GM21367 (cell line): ENCODE results near the gene OR52K1.

Experiments used
- ATAC-seq: cut with Tn5 transposase; IDR thresholded peaks from one replicate; pipeline ENCODE4 v1.9.1; 2021; ENCODE audit not compliant: unreplicated experiment

Gene OR52K1

GRCh38 chr11:4482445-4482844 is at the start of gene OR52K1:
Gene OR52K1 (plus strand): TSS chr11:4482646. CDS start chr11:4488901, 6,255 bp downstream.
- ATAC-seq: no peak

- ATAC-seq: no peak
Measured at GRCh38 chr11:4433856-4434255, 48.6 kb upstream of the OR52K1 start.

GRCh38 chr11:4436411-4436810 is 46.0 kb upstream of the OR52K1 start:
- no peak for ATAC-seq

- no peak for ATAC-seq
Measured at GRCh38 chr11:4441515-4441914, 40.9 kb upstream of the OR52K1 start.

- ATAC-seq: no peak
Measured at GRCh38 chr11:4443232-4443891, 39.1 kb upstream of the OR52K1 start.

- ATAC-seq: no peak
Measured at GRCh38 chr11:4448995-4449394, 33.5 kb upstream of the OR52K1 start, which contains the start of gene OR52K2. Gene OR52K2 (plus strand): TSS chr11:4449295. CDS start chr11:4449340, 45 bp downstream.

- no peak for ATAC-seq
Measured at GRCh38 chr11:4453118-4453517, 29.3 kb upstream of the OR52K1 start.

GRCh38 chr11:4454021-4454420 is 28.4 kb upstream of the OR52K1 start:
- ATAC-seq: no peak

GRCh38 chr11:4455419-4455818 is 27.0 kb upstream of the OR52K1 start:
- ATAC-seq: no peak

- peak; percentile 70 for ATAC-seq
Measured at GRCh38 chr11:4459500-4459899, 22.9 kb upstream of the OR52K1 start.

GRCh38 chr11:4460151-4460550 is 22.3 kb upstream of the OR52K1 start:
- no peak for ATAC-seq

GRCh38 chr11:4464216-4465159 is 18.0 kb upstream of the OR52K1 start:
- ATAC-seq: no peak

GRCh38 chr11:4465407-4465806 is 17.0 kb upstream of the OR52K1 start:
- no peak for ATAC-seq

GRCh38 chr11:4466131-4466870 is 16.1 kb upstream of the OR52K1 start:
- ATAC-seq: no peak

- ATAC-seq: no peak
Measured at GRCh38 chr11:4466871-4467442, 15.5 kb upstream of the OR52K1 start.

GRCh38 chr11:4467811-4468606 is 14.4 kb upstream of the OR52K1 start:
- no peak for ATAC-seq

- ATAC-seq: no peak
Measured at GRCh38 chr11:4479644-4480043, 2.8 kb upstream of the OR52K1 start.

- no peak for ATAC-seq
Measured at GRCh38 chr11:4480577-4481239, 1.7 kb upstream of the OR52K1 start.

GRCh38 chr11:4481240-4481582 is 1.2 kb upstream of the OR52K1 start:
- ATAC-seq: no peak

GRCh38 chr11:4484310-4484709 is 1.9 kb downstream of the OR52K1 start:
- ATAC-seq: no peak
